H9 (cell line): ENCODE data around the gene ATP12A. TPM values are rescaled to one million over a fixed set of nuclear protein-coding genes. Genes with fewer than 3 reads are reported as not detected.

Source experiments
- DNase-seq: peaks from one replicate; pipeline ENCODE4 v3.0.0-alpha.2; 2017
- H2AFZ ChIP-seq: one replicate; pipeline ENCODE4 v1.6.1; 2013; ENCODE audit warnings: mild to moderate bottlenecking, low read length, control low read depth, moderate library complexity
- H2AK5ac ChIP-seq: 2 replicates; pipeline ENCODE4 v1.6.1; 2013; ENCODE audit warnings: low read length, control low read depth, mixed read lengths; ENCODE audit not compliant: insufficient read length
- H2BK120ac ChIP-seq: one replicate; pipeline ENCODE4 v1.6.1; 2013; ENCODE audit warnings: low read depth, mild to moderate bottlenecking, low read length, control low read depth, inconsistent platforms; ENCODE audit not compliant: poor library complexity, severe bottlenecking
- H2BK12ac ChIP-seq: 2 replicates; pipeline ENCODE4 v1.6.1; 2013; ENCODE audit warnings: low read length, control low read depth, mixed read lengths, low read depth; ENCODE audit not compliant: insufficient read length
- H2BK15ac ChIP-seq: 2 replicates; pipeline ENCODE4 v1.6.1; 2013; ENCODE audit warnings: low read depth, low read length, control low read depth
- H2BK20ac ChIP-seq: one replicate; pipeline ENCODE4 v1.6.1; 2013; ENCODE audit warnings: low read depth, mild to moderate bottlenecking, low read length, control low read depth, inconsistent platforms; ENCODE audit not compliant: poor library complexity, severe bottlenecking
- H2BK5ac ChIP-seq: 2 replicates; pipeline ENCODE4 v1.6.1; 2013; ENCODE audit warnings: low read length, control low read depth, mixed read lengths; ENCODE audit not compliant: insufficient read length
- H3K14ac ChIP-seq: 2 replicates; pipeline ENCODE4 v1.6.1; 2013; ENCODE audit warnings: low read length, control low read depth; ENCODE audit not compliant: insufficient read depth
- H3K18ac ChIP-seq: 2 replicates; pipeline ENCODE4 v1.6.1; 2013; ENCODE audit warnings: low read depth, mild to moderate bottlenecking, mixed read lengths, low read length, control low read depth; ENCODE audit not compliant: insufficient read length
- H3K23ac ChIP-seq: 2 replicates; pipeline ENCODE4 v1.6.1; 2013; ENCODE audit warnings: low read length, control low read depth, mixed read lengths, low read depth; ENCODE audit not compliant: insufficient read length
- H3K23me2 ChIP-seq: 2 replicates; pipeline ENCODE4 v1.6.1; 2013; ENCODE audit warnings: low read depth, mild to moderate bottlenecking, mixed read lengths, low read length, control low read depth; ENCODE audit not compliant: insufficient read length, poor library complexity, severe bottlenecking
- H3K27ac ChIP-seq: 2 replicates; pipeline ENCODE4 v1.5.1; 2013; ENCODE audit warnings: low read length, control low read depth, mixed read lengths, low read depth; ENCODE audit not compliant: insufficient read length
- H3K27me3 ChIP-seq: 2 replicates; pipeline ENCODE4 v1.6.1; 2013; ENCODE audit warnings: low read length, control low read depth, inconsistent platforms; ENCODE audit not compliant: insufficient read depth
- H3K4ac ChIP-seq: 2 replicates; pipeline ENCODE4 v1.6.1; 2013; ENCODE audit warnings: low read depth, mild to moderate bottlenecking, control low read depth, inconsistent platforms, low read length, moderate library complexity
- H3K4me1 ChIP-seq: 2 replicates; pipeline ENCODE4 v1.6.1; 2013; ENCODE audit warnings: low read length, control low read depth, inconsistent platforms; ENCODE audit not compliant: insufficient read depth
- H3K4me2 ChIP-seq: 2 replicates; pipeline ENCODE4 v1.6.1; 2013; ENCODE audit warnings: low read length, control low read depth, mixed read lengths; ENCODE audit not compliant: insufficient read length, insufficient read depth
- H3K56ac ChIP-seq: 2 replicates; pipeline ENCODE4 v1.6.1; 2013; ENCODE audit warnings: low read depth, mild to moderate bottlenecking, mixed read lengths, low read length, control low read depth; ENCODE audit not compliant: insufficient read length
- H3K79me1 ChIP-seq: 2 replicates; pipeline ENCODE4 v1.6.1; 2013; ENCODE audit warnings: low read depth, mild to moderate bottlenecking, moderate library complexity, low read length, control low read depth, inconsistent platforms; ENCODE audit not compliant: insufficient read depth, poor library complexity, severe bottlenecking
- H3K79me2 ChIP-seq: 2 replicates; pipeline ENCODE4 v1.6.1; 2013; ENCODE audit warnings: low read length, control low read depth, inconsistent platforms; ENCODE audit not compliant: insufficient read depth
- H3K9ac ChIP-seq: 2 replicates; pipeline ENCODE4 v1.6.1; 2013; ENCODE audit warnings: low read length, control low read depth, mixed read lengths; ENCODE audit not compliant: insufficient read length; ENCODE audit errors: extremely low read depth
- H3K9me3 ChIP-seq: one replicate; pipeline ENCODE4 v1.6.1; 2013; ENCODE audit warnings: low read depth, low read length, inconsistent platforms; ENCODE audit not compliant: control insufficient read depth
- H3T11ph ChIP-seq: one replicate; pipeline ENCODE4 v1.6.1; 2013; ENCODE audit warnings: mild to moderate bottlenecking, low read length, control low read depth, inconsistent platforms
- H4K20me1 ChIP-seq: one replicate; pipeline ENCODE4 v1.6.1; 2013; ENCODE audit not compliant: control insufficient read depth, insufficient read length, insufficient read depth
- H4K5ac ChIP-seq: 2 replicates; pipeline ENCODE4 v1.6.1; 2013; ENCODE audit warnings: low read depth, mild to moderate bottlenecking, mixed read lengths, low read length, control low read depth; ENCODE audit not compliant: insufficient read length
- H4K8ac ChIP-seq: replicated peaks from 2 replicates; pipeline ENCODE4 v1.6.1; 2013; ENCODE audit warnings: low read length, control low read depth, mixed read lengths, low read depth; ENCODE audit not compliant: insufficient read length
- H4K91ac ChIP-seq: 2 replicates; pipeline ENCODE4 v1.6.1; 2013; ENCODE audit warnings: low read depth, mild to moderate bottlenecking, moderate library complexity, mixed read lengths, low read length, control low read depth; ENCODE audit not compliant: insufficient read length
- H3K27ac Mint-ChIP-seq, 3 experiments: 2 replicates in 2 of 3; 3 replicates in 1 of 3; pipeline ENCODE4 v1.8.0; 2020 to 2021; ENCODE audit warnings: mixed read lengths in 3 of 3, mild to moderate bottlenecking in 1 of 3, moderate library complexity in 1 of 3
- H3K27me3 Mint-ChIP-seq: 2 replicates; pipeline ENCODE4 v1.8.0; 2021; ENCODE audit warnings: low read depth, mild to moderate bottlenecking, moderate library complexity, mixed read lengths
- H3K36me3 Mint-ChIP-seq, 3 experiments: 2 replicates in 2 of 3; 3 replicates in 1 of 3; pipeline ENCODE4 v1.8.0; 2020 to 2021; ENCODE audit warnings: low read depth in 3 of 3, mixed read lengths in 3 of 3; ENCODE audit not compliant: insufficient read depth in 1 of 3
- H3K4me1 Mint-ChIP-seq, 2 experiments: 2 replicates each; pipeline ENCODE4 v1.8.0; 2020; ENCODE audit warnings: mixed read lengths in 2 of 2
- H3K4me3 Mint-ChIP-seq, 2 experiments: 2 replicates in 1 of 2; 3 replicates in 1 of 2; pipeline ENCODE4 v1.8.0; 2020 to 2021; ENCODE audit warnings: mild to moderate bottlenecking in 2 of 2, mixed read lengths in 2 of 2, moderate library complexity in 1 of 2
- H3K9me3 Mint-ChIP-seq, 2 experiments: 2 replicates in 1 of 2; 3 replicates in 1 of 2; pipeline ENCODE4 v1.8.0; 2020; ENCODE audit warnings: mild to moderate bottlenecking in 2 of 2, mixed read lengths in 2 of 2, moderate library complexity in 1 of 2
- WGBS: extraction: QIAGEN DNeasy Blood & Tissue Kit; methylation state at CpG from one replicate; pipeline ENCODE4 v1.1.7; 2013; ENCODE audit warnings: missing lambda C conversion rate, low lambda C conversion rate, mixed read lengths; ENCODE audit not compliant: insufficient read length; ENCODE audit errors: extremely low coverage; 5-methylcytosine and 5-hydroxymethylcytosine counted together
- total RNA-seq: library from RNA; stranded (reverse); gene quantifications from 2 replicates; pipeline ENCODE4 v1.2.1, GENCODE V29; 2021
- TF ChIP-seq, protein P1 (sequence below): fragments of 200-600 bp; sonication (generic); conservative IDR thresholded peaks from 3 replicates; pipeline ENCODE4 v1.8.0; 2021; ENCODE audit warnings: antibody characterized with exemption, mild to moderate bottlenecking

Gene ATP12A
- total RNA-seq, 1 experiment from 2014 or later, result 0.94 TPM

DNA sequence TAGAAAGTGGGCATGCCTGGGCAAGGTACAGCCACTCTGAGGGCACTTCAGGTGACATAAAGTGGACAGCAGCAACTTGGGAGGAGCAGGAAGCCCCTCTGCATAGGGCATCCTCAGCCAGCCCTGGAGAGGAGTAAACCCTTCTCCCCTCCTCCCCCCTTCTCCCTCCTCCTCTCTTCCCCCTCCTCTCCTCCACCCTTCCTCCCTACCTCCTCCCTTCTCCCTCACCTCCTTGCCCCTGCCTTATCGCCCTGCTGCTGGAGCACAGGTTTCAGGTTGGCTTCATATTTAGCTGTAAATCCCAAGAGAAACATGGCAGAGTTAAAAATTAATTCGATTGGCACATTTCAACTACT is 30.5 kb upstream of the ATP12A start:
- TF ChIP-seq, protein P1, sequence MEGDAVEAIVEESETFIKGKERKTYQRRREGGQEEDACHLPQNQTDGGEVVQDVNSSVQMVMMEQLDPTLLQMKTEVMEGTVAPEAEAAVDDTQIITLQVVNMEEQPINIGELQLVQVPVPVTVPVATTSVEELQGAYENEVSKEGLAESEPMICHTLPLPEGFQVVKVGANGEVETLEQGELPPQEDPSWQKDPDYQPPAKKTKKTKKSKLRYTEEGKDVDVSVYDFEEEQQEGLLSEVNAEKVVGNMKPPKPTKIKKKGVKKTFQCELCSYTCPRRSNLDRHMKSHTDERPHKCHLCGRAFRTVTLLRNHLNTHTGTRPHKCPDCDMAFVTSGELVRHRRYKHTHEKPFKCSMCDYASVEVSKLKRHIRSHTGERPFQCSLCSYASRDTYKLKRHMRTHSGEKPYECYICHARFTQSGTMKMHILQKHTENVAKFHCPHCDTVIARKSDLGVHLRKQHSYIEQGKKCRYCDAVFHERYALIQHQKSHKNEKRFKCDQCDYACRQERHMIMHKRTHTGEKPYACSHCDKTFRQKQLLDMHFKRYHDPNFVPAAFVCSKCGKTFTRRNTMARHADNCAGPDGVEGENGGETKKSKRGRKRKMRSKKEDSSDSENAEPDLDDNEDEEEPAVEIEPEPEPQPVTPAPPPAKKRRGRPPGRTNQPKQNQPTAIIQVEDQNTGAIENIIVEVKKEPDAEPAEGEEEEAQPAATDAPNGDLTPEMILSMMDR, result no peak
- Histone ChIP-seq H3K56ac (no peak overlapping the region), H3K79me1 (no peaks in the 10 kb centered on the region), H3K4ac (no peak overlapping the region), H3K9ac (no peak overlapping the region), H3K23me2 (no peaks in the 10 kb centered on the region), H3K9me3 (no peaks in the 10 kb centered on the region), H3K27me3 (no peaks in the 10 kb centered on the region), H2BK120ac (no peak overlapping the region), H3K14ac (no peak overlapping the region), H4K91ac (no peak overlapping the region), H2BK5ac (no peak overlapping the region), H4K8ac (no peak overlapping the region), H3K18ac (no peak overlapping the region), H3K79me2 (no peaks in the 10 kb centered on the region), H3K4me1 (no peaks in the 10 kb centered on the region), H2BK12ac (no peak overlapping the region), H2BK15ac (no peak overlapping the region), H4K5ac (no peak overlapping the region), H4K20me1 (no peaks in the 10 kb centered on the region), H3K4me2 (no peak overlapping the region), H3K27ac (no peak overlapping the region), H3T11ph (no peak overlapping the region), H2AK5ac (no peak overlapping the region), H2BK20ac (no peak overlapping the region), H3K23ac (no peak overlapping the region), H2AFZ (no peak overlapping the region)
- H3K27me3 Mint-ChIP-seq, result peaks cover 2% of the 10 kb centered on the region; the same call in 1 of the 2 replicates
- peaks cover 16 to 17% of the 10 kb centered on the region in 2 experiments for H3K4me1 Mint-ChIP-seq
- no peak for DNase-seq
- H3K36me3 Mint-ChIP-seq, result peaks cover 0 to 1% (median 0%) of the 10 kb centered on the region in 3 experiments; a peak in 1 of 7 replicates
- H3K27ac Mint-ChIP-seq, result peak overlapping the region in 1 of 3 experiments; percentile 57; a peak in 1 of 7 replicates
- H3K4me3 Mint-ChIP-seq, result no peak overlapping the region
- no CpG with 5 or more reads among the region's 2 CpGs for WGBS
- H3K9me3 Mint-ChIP-seq, result peaks cover 0 to 5% of the 10 kb centered on the region in 2 experiments; a peak in 2 of 5 replicates
